Activated CD8-positive, alpha-beta memory T cell treated with anti-CD3 and anti-CD28 coated beads, Interleukin-2, amount 50 U/mL, for 48 hours (primary cell): Measurements from ENCODE around the gene OR5K3.

Experiments
- DNase-seq: peaks from one replicate; pipeline ENCODE4 v3.0.0-alpha.2; 2020

The OR5K3 gene

GRCh38 chr3:98434412-98434811, 43.9 kb downstream of the OR5K3 start:
- no peak for DNase-seq

- no peak for DNase-seq
Measured at GRCh38 chr3:98440283-98440682, 49.8 kb downstream of the OR5K3 start.
